Measurements from ENCODE around the gene IFT122. TPM values are rescaled to one million over a fixed set of nuclear protein-coding genes. Genes with fewer than 3 reads are reported as not detected.

IFT122 gene
- total RNA-seq, 2 experiments from 2014 or later, result 21.5 to 25.5 TPM

DNA sequence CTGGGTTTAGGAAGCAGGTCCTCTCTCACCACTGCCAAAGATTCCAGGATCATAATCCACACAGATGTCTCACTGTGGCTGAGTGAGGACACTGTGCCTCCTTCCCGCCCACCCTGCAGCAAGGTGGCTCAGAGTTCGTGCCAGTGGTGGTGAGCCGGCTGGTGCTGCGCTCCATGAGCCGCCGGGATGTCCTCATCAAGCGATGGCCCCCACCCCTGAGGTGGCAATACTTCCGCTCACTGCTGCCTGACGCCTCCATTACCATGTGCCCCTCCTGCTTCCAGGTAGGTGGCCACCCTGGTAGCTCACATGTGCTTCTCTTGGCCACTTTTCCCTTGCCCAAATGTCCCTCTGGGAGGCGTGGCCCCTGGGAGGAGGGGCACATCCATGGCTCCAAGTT, 79.4 kb downstream of the IFT122 start:
- no peak for DNase-seq

GRCh38 chr3:129519896-129520715, 80.1 kb downstream of the IFT122 start:
- intact Hi-C loops (cut with micrococcal nuclease), result no loop called here
- POLR2A ChIA-PET, result no interaction called here
- CTCF ChIA-PET, result no interaction called here
- Mint-ChIP-seq H3K4me3 (no peak overlapping the region), H3K9me3 (no peaks in the 10 kb centered on the region), H3K27me3 (no peaks in the 10 kb centered on the region), H3K27ac (no peak overlapping the region), H3K36me3 (peaks cover 3% of the 10 kb centered on the region), H3K4me1 (ENCODE audit: low read depth) (no peaks in the 10 kb centered on the region)
- no peak for DNase-seq

More for the DNA sequence above, 79.4 kb downstream of the IFT122 start:
- Mint-ChIP-seq H3K36me3 (peaks cover 3% of the 10 kb centered on the region), H3K9me3 (no peaks in the 10 kb centered on the region), H3K27me3 (no peaks in the 10 kb centered on the region), H3K27ac (no peak overlapping the region), H3K4me1 (ENCODE audit: low read depth) (no peaks in the 10 kb centered on the region), H3K4me3 (no peak overlapping the region)
- intact Hi-C loops (cut with micrococcal nuclease), result no loop called here
- ChIA-PET POLR2A (no interaction called here), CTCF (no interaction called here)

- H3K36me3 Mint-ChIP-seq, result peaks cover 2% of the 10 kb centered on the region
- H3K27ac Mint-ChIP-seq, result no peak overlapping the region
- no peaks in the 10 kb centered on the region for H3K27me3 Mint-ChIP-seq
- no peaks in the 10 kb centered on the region for H3K4me1 Mint-ChIP-seq (ENCODE audit: low read depth)
- intact Hi-C loops (cut with micrococcal nuclease), result no loop called here
- H3K9me3 Mint-ChIP-seq, result no peaks in the 10 kb centered on the region
- ChIA-PET CTCF (no interaction called here), POLR2A (no interaction called here)
- H3K4me3 Mint-ChIP-seq, result no peak overlapping the region
- DNase-seq, result no peak
Observed at GRCh38 chr3:129520960-129521359, 80.9 kb downstream of the IFT122 start.

DNA sequence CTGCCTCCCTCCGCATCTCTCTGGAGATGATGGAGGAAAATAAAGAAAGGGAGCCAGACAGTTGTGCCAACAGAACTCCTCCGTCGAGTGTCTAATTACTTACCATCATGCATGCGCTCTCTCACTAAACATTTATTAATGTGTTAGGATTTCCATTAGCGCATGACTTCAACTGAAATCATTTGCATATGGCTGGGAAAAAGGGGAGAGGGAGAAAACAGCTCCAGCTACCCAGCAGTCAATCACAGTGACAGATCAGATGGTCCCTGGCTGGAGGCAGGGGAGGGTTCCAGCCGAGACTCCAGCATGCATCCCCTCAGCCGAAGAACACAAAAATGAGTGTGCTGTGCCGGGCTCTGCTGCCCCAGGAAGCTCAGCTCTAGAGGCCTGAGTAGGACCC, 81.6 kb downstream of the IFT122 start:
- Mint-ChIP-seq H3K36me3 (no peaks in the 10 kb centered on the region), H3K4me3 (no peak overlapping the region), H3K27ac (no peak overlapping the region), H3K27me3 (no peaks in the 10 kb centered on the region), H3K4me1 (ENCODE audit: low read depth) (no peaks in the 10 kb centered on the region), H3K9me3 (no peaks in the 10 kb centered on the region)
- CTCF ChIA-PET, result no interaction called here
- DNase-seq, result no peak
- intact Hi-C loops (cut with micrococcal nuclease), result no loop called here
- POLR2A ChIA-PET, result no interaction called here

DNA sequence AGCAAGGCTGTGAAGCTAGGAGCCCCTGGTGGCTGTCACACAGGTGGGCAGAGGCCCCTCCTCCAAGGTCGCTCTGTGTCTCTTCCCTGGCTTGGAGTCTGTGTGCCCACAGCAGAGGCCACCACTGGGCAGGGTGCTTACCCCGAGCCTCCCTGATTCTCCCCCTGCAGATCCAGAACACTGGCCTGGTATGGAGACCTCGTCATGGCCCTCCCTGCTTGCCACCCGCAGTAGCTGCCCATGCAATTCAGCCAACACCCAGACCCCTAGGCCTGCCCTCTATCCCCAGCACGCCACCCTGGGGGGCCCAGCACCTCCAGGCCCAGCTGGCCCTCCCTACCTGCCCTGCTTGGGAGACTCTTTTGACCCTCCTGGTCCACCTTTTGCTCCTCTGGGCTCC, 82.9 kb downstream of the IFT122 start:
- POLR2A ChIA-PET, result no interaction called here

DNA sequence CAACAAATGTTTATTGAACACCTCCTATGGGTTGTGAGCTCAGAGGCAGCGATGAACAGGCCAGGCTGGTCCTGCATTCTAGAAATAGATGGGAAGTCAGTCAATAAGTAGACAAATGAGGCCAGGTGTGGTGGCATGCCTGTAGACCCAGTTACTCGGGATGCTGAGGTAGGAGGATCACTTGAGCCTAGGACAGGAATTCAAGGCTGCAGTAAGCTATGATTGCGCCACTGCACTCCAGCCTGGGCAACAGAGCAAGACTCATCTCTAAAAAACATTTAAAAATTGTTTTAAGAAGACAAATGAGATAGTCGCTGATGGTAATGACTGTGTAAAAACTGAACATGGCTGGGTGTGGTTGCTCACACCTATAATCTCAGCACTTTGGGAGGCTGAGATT, 84.1 kb downstream of the IFT122 start:
- no peak for DNase-seq
- POLR2A ChIA-PET, result interaction anchor here (0.6 kb wide), 1 partner anchor 424 kb away, joined by 3 read pairs; no protein-coding TSS in a partner anchor
- H3K36me3 Mint-ChIP-seq, result no peaks in the 10 kb centered on the region
- H3K27ac Mint-ChIP-seq, result no peak overlapping the region
- H3K27me3 Mint-ChIP-seq, result no peaks in the 10 kb centered on the region
- intact Hi-C loops (cut with micrococcal nuclease), result no loop called here
- H3K4me3 Mint-ChIP-seq, result no peak overlapping the region
- CTCF ChIA-PET, result no interaction called here
- no peaks in the 10 kb centered on the region for H3K4me1 Mint-ChIP-seq (ENCODE audit: low read depth)
- H3K9me3 Mint-ChIP-seq, result no peaks in the 10 kb centered on the region

More for the DNA sequence above, 82.9 kb downstream of the IFT122 start:
- H3K4me3 Mint-ChIP-seq, result no peak overlapping the region
- intact Hi-C loops (cut with micrococcal nuclease), result no loop called here
- H3K9me3 Mint-ChIP-seq, result no peaks in the 10 kb centered on the region
- CTCF ChIA-PET, result no interaction called here
- no peak for DNase-seq
- no peak overlapping the region for H3K27ac Mint-ChIP-seq
- H3K36me3 Mint-ChIP-seq, result no peaks in the 10 kb centered on the region
- no peaks in the 10 kb centered on the region for H3K27me3 Mint-ChIP-seq
- no peaks in the 10 kb centered on the region for H3K4me1 Mint-ChIP-seq (ENCODE audit: low read depth)

DNA sequence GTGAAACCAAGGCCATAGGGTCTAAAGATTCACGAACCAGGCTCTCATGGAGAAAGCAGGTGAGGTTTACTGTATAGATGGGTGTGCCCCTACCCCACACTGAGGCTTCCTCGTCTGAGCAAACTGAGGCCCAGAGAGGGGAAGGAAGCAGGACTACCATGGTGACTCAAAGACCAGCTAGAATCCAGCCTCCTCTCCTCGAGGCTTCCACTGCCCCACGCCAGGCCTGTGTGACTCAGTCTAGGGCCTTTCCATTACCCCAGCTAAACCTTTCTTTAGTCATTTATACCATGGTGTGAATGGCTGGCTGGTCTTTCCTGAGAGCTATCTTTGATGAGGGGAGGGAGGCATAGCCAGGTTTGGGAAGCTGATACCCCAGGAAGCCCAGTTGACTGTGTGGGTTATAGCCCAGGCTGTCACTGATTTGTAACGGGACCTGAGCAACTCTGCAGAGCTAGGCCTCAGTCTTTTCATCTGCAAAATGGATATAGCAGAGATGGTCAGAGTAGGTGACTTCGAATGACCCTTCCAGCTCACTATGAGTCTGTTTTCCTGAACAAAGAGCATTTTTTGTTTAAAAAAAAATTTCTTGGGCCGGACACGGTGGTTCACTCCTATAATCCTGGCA, 85.4 kb downstream of the IFT122 start:
- H3K4me1 Mint-ChIP-seq (ENCODE audit: low read depth), result no peaks in the 10 kb centered on the region
- ChIA-PET CTCF (interaction anchor here (1.6 kb wide), 1 partner anchor 36 kb away, joined by 6 read pairs; no protein-coding TSS in a partner anchor), POLR2A (interaction anchor here (1.3 kb wide), 1 partner anchor 85 kb away, joined by 3 read pairs; the partner anchor contains the start of genes IFT122 and MBD4)
- no peak overlapping the region for H3K27ac Mint-ChIP-seq
- H3K36me3 Mint-ChIP-seq, result no peaks in the 10 kb centered on the region
- no peak overlapping the region for H3K4me3 Mint-ChIP-seq
- H3K9me3 Mint-ChIP-seq, result no peaks in the 10 kb centered on the region
- intact Hi-C loops (cut with micrococcal nuclease), result no loop called here
- peak; percentile 40 for DNase-seq
- no peaks in the 10 kb centered on the region for H3K27me3 Mint-ChIP-seq

DNA sequence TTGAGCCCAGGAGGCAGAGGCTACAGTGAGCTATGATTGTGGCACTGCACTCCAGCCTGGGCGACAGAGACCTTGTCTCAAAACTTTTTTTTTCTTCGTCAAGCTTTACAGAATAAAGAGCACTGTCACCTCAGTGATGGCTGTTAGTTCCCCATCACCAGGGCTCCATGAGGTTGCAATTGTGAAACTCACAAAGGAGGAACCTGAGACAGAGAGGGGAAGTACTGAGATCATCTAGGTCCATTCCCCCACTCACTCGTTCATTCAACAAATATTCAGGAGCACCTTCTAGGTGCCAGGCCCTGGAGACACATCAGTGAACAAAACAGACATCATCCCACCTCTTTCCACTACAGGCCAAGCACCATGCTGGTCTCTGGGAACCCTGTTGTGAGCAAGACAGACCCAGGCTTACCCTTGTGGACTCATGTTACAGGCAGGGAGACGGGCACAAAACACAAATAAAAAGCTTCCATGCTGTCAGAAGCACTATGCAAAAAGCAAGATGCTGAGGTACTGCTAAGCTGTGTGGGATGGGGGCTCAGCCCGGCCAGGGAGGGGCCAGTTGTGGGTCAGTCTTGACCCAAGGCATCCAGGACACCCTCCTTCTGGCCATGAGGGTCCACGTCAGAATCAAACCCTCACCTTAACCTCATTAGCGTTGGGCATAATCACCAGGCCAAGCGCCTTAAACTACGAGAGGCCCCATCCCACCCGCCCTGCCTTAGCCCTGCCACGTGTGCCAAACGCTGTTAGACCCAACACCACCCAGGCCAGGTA, 86.3 kb downstream of the IFT122 start:
- Mint-ChIP-seq H3K36me3 (no peaks in the 10 kb centered on the region), H3K4me3 (no peak overlapping the region), H3K4me1 (ENCODE audit: low read depth) (no peaks in the 10 kb centered on the region), H3K27ac (no peak overlapping the region), H3K9me3 (no peaks in the 10 kb centered on the region), H3K27me3 (no peaks in the 10 kb centered on the region)
- POLR2A ChIA-PET, result interaction anchor here (1.3 kb wide), 1 partner anchor 86 kb away, joined by 3 read pairs; the partner anchor contains the start of genes IFT122 and MBD4
- intact Hi-C loops (cut with micrococcal nuclease), result no loop called here
- no peak for DNase-seq
- CTCF ChIA-PET, result interaction anchor here (1.6 kb wide), 1 partner anchor 36 kb away, joined by 6 read pairs; no protein-coding TSS in a partner anchor

DNA sequence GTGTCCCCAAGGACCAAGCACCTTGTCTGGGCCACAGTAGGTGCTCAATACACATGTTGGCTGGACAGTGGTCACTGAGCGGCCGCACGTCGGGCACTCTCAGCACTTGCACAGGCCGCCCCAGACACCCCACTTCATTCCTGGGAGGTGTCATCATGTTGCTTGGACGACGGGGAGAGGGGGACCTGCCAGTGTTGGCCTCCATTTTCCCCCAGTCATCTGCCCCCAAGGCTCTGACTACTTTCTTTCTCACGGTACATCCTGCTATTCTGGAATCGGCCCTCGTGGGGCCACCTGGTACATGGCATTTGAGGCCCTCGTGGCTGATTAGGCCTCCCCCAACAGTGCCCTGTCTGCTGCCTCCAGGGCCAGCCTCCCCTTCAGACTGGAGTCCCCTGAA, 87.2 kb downstream of the IFT122 start:
- H3K4me1 Mint-ChIP-seq (ENCODE audit: low read depth), result no peaks in the 10 kb centered on the region
- no peaks in the 10 kb centered on the region for H3K36me3 Mint-ChIP-seq
- H3K27ac Mint-ChIP-seq, result no peak overlapping the region
- ChIA-PET POLR2A (no interaction called here), CTCF (interaction anchor here (0.6 kb wide), 1 partner anchor 415 kb away, joined by 3 read pairs; no protein-coding TSS in a partner anchor)
- H3K4me3 Mint-ChIP-seq, result no peak overlapping the region
- no peaks in the 10 kb centered on the region for H3K9me3 Mint-ChIP-seq
- H3K27me3 Mint-ChIP-seq, result no peaks in the 10 kb centered on the region
- intact Hi-C loops (cut with micrococcal nuclease), result no loop called here
- no peak for DNase-seq

GRCh38 chr3:129528589-129529100, 88.6 kb downstream of the IFT122 start, which contains the start of gene RHO:
TSS of gene RHO (plus strand) at chr3:129528639. CDS start at chr3:129528734, 95 bp downstream.
- H3K36me3 Mint-ChIP-seq, result no peaks in the 10 kb centered on the region
- ChIA-PET CTCF (no interaction called here), POLR2A (no interaction called here)
- no peak for DNase-seq
- H3K4me1 Mint-ChIP-seq (ENCODE audit: low read depth), result no peaks in the 10 kb centered on the region
- no peak within 1 kb of the TSS for H3K4me3 Mint-ChIP-seq
- no peak within 1 kb of the TSS for H3K27ac Mint-ChIP-seq
- no peaks in the 10 kb centered on the region for H3K9me3 Mint-ChIP-seq
- no peaks in the 10 kb centered on the region for H3K27me3 Mint-ChIP-seq
- intact Hi-C loops (cut with micrococcal nuclease), result no loop called here

DNA sequence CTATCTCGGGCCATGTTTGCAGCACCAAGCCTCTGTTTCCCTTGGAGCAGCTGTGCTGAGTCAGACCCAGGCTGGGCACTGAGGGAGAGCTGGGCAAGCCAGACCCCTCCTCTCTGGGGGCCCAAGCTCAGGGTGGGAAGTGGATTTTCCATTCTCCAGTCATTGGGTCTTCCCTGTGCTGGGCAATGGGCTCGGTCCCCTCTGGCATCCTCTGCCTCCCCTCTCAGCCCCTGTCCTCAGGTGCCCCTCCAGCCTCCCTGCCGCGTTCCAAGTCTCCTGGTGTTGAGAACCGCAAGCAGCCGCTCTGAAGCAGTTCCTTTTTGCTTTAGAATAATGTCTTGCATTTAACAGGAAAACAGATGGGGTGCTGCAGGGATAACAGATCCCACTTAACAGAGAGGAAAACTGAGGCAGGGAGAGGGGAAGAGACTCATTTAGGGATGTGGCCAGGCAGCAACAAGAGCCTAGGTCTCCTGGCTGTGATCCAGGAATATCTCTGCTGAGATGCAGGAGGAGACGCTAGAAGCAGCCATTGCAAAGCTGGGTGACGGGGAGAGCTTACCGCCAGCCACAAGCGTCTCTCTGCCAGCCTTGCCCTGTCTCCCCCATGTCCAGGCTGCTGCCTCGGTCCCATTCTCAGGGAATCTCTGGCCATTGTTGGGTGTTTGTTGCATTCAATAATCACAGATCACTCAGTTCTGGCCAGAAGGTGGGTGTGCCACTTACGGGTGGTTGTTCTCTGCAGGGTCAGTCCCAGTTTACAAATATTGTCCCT, 89.6 kb downstream of the IFT122 start:
- DNase-seq, result no peak
- H3K27me3 Mint-ChIP-seq, result no peaks in the 10 kb centered on the region
- ChIA-PET POLR2A (no interaction called here), CTCF (no interaction called here)
- no peak overlapping the region for H3K4me3 Mint-ChIP-seq
- intact Hi-C loops (cut with micrococcal nuclease), result no loop called here
- H3K27ac Mint-ChIP-seq, result no peak overlapping the region
- H3K9me3 Mint-ChIP-seq, result no peaks in the 10 kb centered on the region
- H3K4me1 Mint-ChIP-seq (ENCODE audit: low read depth), result no peaks in the 10 kb centered on the region
- no peaks in the 10 kb centered on the region for H3K36me3 Mint-ChIP-seq
